Astrocyte (in vitro differentiated cells and primary cell): ENCODE data around the gene IGSF22. TPM values are rescaled to one million over a fixed set of nuclear protein-coding genes. Genes with fewer than 3 reads are reported as not detected.
A peak's percentile ranks its signal among the peaks of the same experiment; 100 is the strongest.

Experiments used
- DNase-seq: peaks from one replicate; pipeline ENCODE4 v3.0.0-alpha.2; 2010; ENCODE audit warnings: low read depth
- FAIRE-seq: peaks from 2 replicates; lab custom pipeline; 2011; peaks lifted over from hg19 to GRCh38; lab: Jason Lieb, UNC
- H2AFZ ChIP-seq: 2 replicates; pipeline ENCODE4 v1.6.0; 2012; ENCODE audit warnings: low read depth, low read length, inconsistent platforms
- H3K27ac ChIP-seq: 2 replicates; pipeline ENCODE4 v1.5.1; 2011; ENCODE audit warnings: low read depth, low read length, inconsistent platforms
- H3K27me3 ChIP-seq: 2 replicates; pipeline ENCODE4 v1.6.0; 2011; ENCODE audit warnings: low read length, inconsistent platforms; ENCODE audit not compliant: insufficient read depth
- H3K36me3 ChIP-seq: 2 replicates; pipeline ENCODE4 v1.5.1; 2011; ENCODE audit warnings: low read length, inconsistent platforms; ENCODE audit not compliant: insufficient read depth
- H3K4me1 ChIP-seq: 2 replicates; pipeline ENCODE4 v1.5.1; 2011; ENCODE audit warnings: low read length, inconsistent platforms; ENCODE audit not compliant: insufficient read depth
- H3K4me2 ChIP-seq: 2 replicates; pipeline ENCODE4 v1.6.0; 2012; ENCODE audit warnings: low read length, inconsistent platforms
- H3K4me3 ChIP-seq: 2 replicates; pipeline ENCODE4 v1.5.1; 2011; ENCODE audit warnings: low read depth, mild to moderate bottlenecking, low read length, inconsistent platforms; ENCODE audit not compliant: insufficient read depth
- H3K79me2 ChIP-seq: 2 replicates; pipeline ENCODE4 v1.6.0; 2012; ENCODE audit warnings: mild to moderate bottlenecking, low read length, inconsistent platforms; ENCODE audit not compliant: insufficient read depth
- H3K9ac ChIP-seq: 2 replicates; pipeline ENCODE4 v1.6.0; 2012; ENCODE audit warnings: mild to moderate bottlenecking, low read length, inconsistent platforms
- H3K9me3 ChIP-seq: 2 replicates; pipeline ENCODE4 v1.5.1; 2012; ENCODE audit warnings: low read depth, mild to moderate bottlenecking, low read length, inconsistent platforms; ENCODE audit not compliant: insufficient read depth
- H4K20me1 ChIP-seq: 2 replicates; pipeline ENCODE4 v1.6.0; 2012; ENCODE audit warnings: low read length, inconsistent platforms; ENCODE audit not compliant: insufficient read depth
- H3K27ac Mint-ChIP-seq: one replicate; pipeline ENCODE4 v1.8.0; 2021; ENCODE audit warnings: mild to moderate bottlenecking, mixed read lengths; ENCODE audit not compliant: unreplicated experiment
- H3K27me3 Mint-ChIP-seq: one replicate; pipeline ENCODE4 v1.8.0; 2021; ENCODE audit warnings: low read depth, mixed read lengths; ENCODE audit not compliant: unreplicated experiment
- H3K36me3 Mint-ChIP-seq: one replicate; pipeline ENCODE4 v1.8.0; 2021; ENCODE audit warnings: low read depth, mixed read lengths; ENCODE audit not compliant: unreplicated experiment
- H3K4me1 Mint-ChIP-seq: one replicate; pipeline ENCODE4 v1.8.0; 2021; ENCODE audit warnings: low read depth, mixed read lengths; ENCODE audit not compliant: unreplicated experiment
- H3K4me3 Mint-ChIP-seq: one replicate; pipeline ENCODE4 v1.8.0; 2021; ENCODE audit warnings: mild to moderate bottlenecking, moderate library complexity, mixed read lengths; ENCODE audit not compliant: unreplicated experiment
- H3K9me3 Mint-ChIP-seq: one replicate; pipeline ENCODE4 v1.8.0; 2021; ENCODE audit warnings: mild to moderate bottlenecking, mixed read lengths; ENCODE audit not compliant: unreplicated experiment
- EZH2 ChIP-seq: IDR thresholded peaks from 2 replicates; pipeline ENCODE4 v1.6.1; 2012; ENCODE audit warnings: mild to moderate bottlenecking, low read length, inconsistent platforms; ENCODE audit not compliant: insufficient read depth
- total RNA-seq: library from RNA; stranded (reverse); gene quantifications from 2 replicates; pipeline ENCODE4 v1.2.1, GENCODE V29; 2021
- TF ChIP-seq, protein P1 (sequence below): IDR thresholded peaks from 2 replicates; pipeline ENCODE4 v1.5.1; 2011; ENCODE audit warnings: low read depth, mild to moderate bottlenecking, inconsistent platforms, low read length, moderate library complexity; ENCODE audit not compliant: insufficient read depth

Gene IGSF22
- total RNA-seq, 1 donor from 2014 or later = 0.05 TPM

DNA sequence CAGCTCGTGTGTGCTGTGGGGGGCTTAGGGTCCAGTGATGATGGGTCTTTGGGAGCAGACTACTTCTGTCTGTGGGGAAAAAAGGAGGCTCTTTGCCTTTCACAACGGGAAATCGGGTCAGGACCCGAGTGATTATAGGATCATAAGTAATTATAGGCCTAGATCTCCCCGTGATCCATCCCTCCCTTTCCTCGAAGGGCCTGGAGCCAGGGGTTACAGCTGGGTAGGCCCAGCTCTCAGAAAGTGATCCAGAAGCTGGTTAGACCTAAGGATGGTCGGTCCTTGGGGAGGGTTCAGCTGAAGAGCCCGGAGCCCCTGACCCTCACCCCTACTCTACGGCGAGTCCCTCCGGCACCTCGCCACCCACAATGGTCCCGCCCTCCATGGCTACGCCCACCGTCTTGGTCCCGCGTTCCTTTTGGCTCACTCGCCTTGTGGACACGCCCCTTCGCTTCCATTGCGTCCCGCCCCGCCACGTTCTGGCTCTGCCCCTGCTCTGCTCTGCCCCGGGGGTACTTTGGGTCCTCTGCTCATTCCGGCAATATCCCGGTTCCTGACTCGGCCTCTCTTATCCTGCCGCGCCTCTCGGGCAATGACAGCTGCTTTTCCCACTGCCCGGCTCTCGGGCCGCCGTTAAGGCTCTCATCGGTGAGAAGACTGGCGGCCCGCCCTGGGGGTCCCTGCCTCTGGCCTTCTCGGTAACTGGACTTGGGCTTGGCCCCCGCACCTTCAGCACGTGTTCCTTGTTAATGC lies 5.0 kb downstream of the IGSF22 start:
- Histone ChIP-seq H3K4me2 (peak overlapping the region; percentile 100), H3K36me3 (no peaks in the 10 kb centered on the region), H2AFZ (peak overlapping the region; percentile 97), H3K4me3 (peak overlapping the region; percentile 77), H4K20me1 (no peaks in the 10 kb centered on the region), H3K9ac (peak overlapping the region; percentile 82), H3K9me3 (no peaks in the 10 kb centered on the region), H3K4me1 (no peaks in the 10 kb centered on the region), H3K79me2 (no peaks in the 10 kb centered on the region), H3K27me3 (no peaks in the 10 kb centered on the region), H3K27ac (no peak overlapping the region)
- Mint-ChIP-seq H3K36me3 (no peaks in the 10 kb centered on the region), H3K27me3 (peaks cover 40% of the 10 kb centered on the region), H3K27ac (no peak overlapping the region), H3K4me3 (peak overlapping the region; percentile 87), H3K9me3 (peaks cover 2% of the 10 kb centered on the region), H3K4me1 (peaks cover 2% of the 10 kb centered on the region)
- FAIRE-seq (no peak), DNase-seq (peak; percentile 51)
- TF ChIP-seq, protein P1, sequence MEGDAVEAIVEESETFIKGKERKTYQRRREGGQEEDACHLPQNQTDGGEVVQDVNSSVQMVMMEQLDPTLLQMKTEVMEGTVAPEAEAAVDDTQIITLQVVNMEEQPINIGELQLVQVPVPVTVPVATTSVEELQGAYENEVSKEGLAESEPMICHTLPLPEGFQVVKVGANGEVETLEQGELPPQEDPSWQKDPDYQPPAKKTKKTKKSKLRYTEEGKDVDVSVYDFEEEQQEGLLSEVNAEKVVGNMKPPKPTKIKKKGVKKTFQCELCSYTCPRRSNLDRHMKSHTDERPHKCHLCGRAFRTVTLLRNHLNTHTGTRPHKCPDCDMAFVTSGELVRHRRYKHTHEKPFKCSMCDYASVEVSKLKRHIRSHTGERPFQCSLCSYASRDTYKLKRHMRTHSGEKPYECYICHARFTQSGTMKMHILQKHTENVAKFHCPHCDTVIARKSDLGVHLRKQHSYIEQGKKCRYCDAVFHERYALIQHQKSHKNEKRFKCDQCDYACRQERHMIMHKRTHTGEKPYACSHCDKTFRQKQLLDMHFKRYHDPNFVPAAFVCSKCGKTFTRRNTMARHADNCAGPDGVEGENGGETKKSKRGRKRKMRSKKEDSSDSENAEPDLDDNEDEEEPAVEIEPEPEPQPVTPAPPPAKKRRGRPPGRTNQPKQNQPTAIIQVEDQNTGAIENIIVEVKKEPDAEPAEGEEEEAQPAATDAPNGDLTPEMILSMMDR = no peak
- TF ChIP-seq EZH2 = no peak

DNA sequence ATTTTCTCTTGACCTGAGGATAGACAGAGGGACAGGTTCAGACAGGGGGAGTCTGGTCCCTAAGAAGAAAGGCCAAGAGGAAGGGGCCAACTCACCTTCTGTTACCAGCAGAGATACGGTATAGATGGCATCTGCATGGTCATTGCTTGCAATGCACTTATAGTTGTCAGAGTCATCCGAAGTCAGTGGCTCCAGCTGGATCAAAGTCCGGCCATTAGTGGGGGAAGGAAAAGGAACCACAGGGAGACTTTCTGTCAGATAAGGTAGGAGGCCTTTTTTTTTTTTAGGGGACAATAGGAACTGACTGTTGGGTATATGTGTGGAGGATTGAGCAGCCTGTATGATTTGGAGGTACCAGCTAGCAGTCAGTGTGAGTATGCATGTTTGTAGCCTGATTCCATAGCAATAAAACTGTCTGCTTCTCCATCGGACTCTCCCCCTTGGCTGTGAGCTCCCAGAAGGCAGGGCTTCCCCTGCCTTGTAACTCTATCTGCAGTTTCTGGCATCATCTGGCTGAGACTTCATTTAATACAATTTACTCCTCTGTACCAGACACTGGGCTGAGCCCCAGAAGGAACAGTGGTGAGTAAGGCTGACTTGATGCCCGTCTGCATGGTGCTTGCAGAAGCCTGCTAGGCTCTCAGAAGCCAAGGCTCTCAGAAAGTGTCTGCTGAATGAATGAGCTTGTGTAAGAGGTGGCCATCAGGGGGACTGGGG lies 5.7 kb downstream of the IGSF22 start:
- Histone ChIP-seq H3K36me3 (no peaks in the 10 kb centered on the region), H2AFZ (peak overlapping the region; percentile 1), H3K9ac (no peak overlapping the region), H3K27ac (no peak overlapping the region), H3K4me1 (no peaks in the 10 kb centered on the region), H3K4me2 (peak overlapping the region; percentile 100), H3K9me3 (no peaks in the 10 kb centered on the region), H4K20me1 (no peaks in the 10 kb centered on the region), H3K27me3 (peaks cover 3% of the 10 kb centered on the region), H3K79me2 (no peaks in the 10 kb centered on the region), H3K4me3 (no peak overlapping the region)
- Mint-ChIP-seq H3K9me3 (peaks cover 2% of the 10 kb centered on the region), H3K4me3 (peak overlapping the region; percentile 56), H3K27me3 (peaks cover 42% of the 10 kb centered on the region), H3K4me1 (peaks cover 2% of the 10 kb centered on the region), H3K27ac (no peak overlapping the region), H3K36me3 (no peaks in the 10 kb centered on the region)
- DNase-seq = no peak
- TF ChIP-seq, protein P1 = no peak
- no peak for TF ChIP-seq EZH2
- FAIRE-seq = no peak
